Measurements from ENCODE around the gene ARID5B.
"Not testable (repeated sequence)": the region's sequence is repeated elsewhere in the genome, so short reads cannot be mapped to it uniquely, and the experiment has no call there.

GRCh38 chr10:61867374-61867773 is 34.1 kb upstream of the ARID5B start:
- TF ChIP-seq, protein P1, sequence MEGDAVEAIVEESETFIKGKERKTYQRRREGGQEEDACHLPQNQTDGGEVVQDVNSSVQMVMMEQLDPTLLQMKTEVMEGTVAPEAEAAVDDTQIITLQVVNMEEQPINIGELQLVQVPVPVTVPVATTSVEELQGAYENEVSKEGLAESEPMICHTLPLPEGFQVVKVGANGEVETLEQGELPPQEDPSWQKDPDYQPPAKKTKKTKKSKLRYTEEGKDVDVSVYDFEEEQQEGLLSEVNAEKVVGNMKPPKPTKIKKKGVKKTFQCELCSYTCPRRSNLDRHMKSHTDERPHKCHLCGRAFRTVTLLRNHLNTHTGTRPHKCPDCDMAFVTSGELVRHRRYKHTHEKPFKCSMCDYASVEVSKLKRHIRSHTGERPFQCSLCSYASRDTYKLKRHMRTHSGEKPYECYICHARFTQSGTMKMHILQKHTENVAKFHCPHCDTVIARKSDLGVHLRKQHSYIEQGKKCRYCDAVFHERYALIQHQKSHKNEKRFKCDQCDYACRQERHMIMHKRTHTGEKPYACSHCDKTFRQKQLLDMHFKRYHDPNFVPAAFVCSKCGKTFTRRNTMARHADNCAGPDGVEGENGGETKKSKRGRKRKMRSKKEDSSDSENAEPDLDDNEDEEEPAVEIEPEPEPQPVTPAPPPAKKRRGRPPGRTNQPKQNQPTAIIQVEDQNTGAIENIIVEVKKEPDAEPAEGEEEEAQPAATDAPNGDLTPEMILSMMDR (IDR thresholded peaks at IDR 0.05): not testable (repeated sequence)
- not testable (repeated sequence) for TF ChIP-seq ZFX (IDR thresholded peaks at IDR 0.05; ENCODE audit: borderline replicate concordance)
